Activated CD4-positive, alpha-beta memory T cell treated with anti-CD3 and anti-CD28 coated beads for 36 hours (primary cell): ENCODE measurements around the gene COX4I2. TPM values are rescaled to one million over a fixed set of nuclear protein-coding genes. Genes with fewer than 3 reads are reported as not detected.
"Not testable (repeated sequence)": the region's sequence is repeated elsewhere in the genome, so short reads cannot be mapped to it uniquely, and the experiment has no call there.

Experiments used
- CTCF ChIA-PET: fragments of 350-600 bp; sonication (Branson Sonifier 250); formaldehyde crosslinking; loops from one replicate; lab custom pipeline; 2021; ENCODE audit warnings: antibody characterized with exemption, inconsistent platforms; lab: Charles Lee
- POLR2A ChIA-PET: fragments of 350-600 bp; sonication (Branson Sonifier 250); formaldehyde crosslinking; loops from one replicate; lab custom pipeline; 2021; ENCODE audit warnings: antibody characterized with exemption; lab: Charles Lee
- DNase-seq: peaks from one replicate; pipeline ENCODE4 v3.0.0-alpha.2; 2020
- H3K27ac Mint-ChIP-seq: one replicate; pipeline ENCODE4 v1.8.0; 2021; ENCODE audit warnings: mixed read lengths
- H3K27me3 Mint-ChIP-seq: one replicate; pipeline ENCODE4 v1.8.0; 2021; ENCODE audit warnings: mixed read lengths
- H3K36me3 Mint-ChIP-seq: one replicate; pipeline ENCODE4 v1.8.0; 2021; ENCODE audit warnings: mixed read lengths
- H3K4me1 Mint-ChIP-seq: one replicate; pipeline ENCODE4 v1.8.0; 2021; ENCODE audit warnings: low read depth, mixed read lengths
- H3K4me3 Mint-ChIP-seq: one replicate; pipeline ENCODE4 v1.8.0; 2021; ENCODE audit warnings: mild to moderate bottlenecking, mixed read lengths
- H3K9me3 Mint-ChIP-seq: one replicate; pipeline ENCODE4 v1.8.0; 2021; ENCODE audit warnings: mixed read lengths
- intact Hi-C: fragments of 100-400 bp; cut with micrococcal nuclease; formaldehyde crosslinking; loops from one replicate; pipeline ENCODE4 v1.15.1; 2023
- total RNA-seq, 2 experiments: library from RNA; stranded (reverse); gene quantifications; one replicate each; pipeline ENCODE4 v1.2.3, GENCODE V29; 2021

COX4I2 gene
- total RNA-seq, 2 experiments from 2014 or later: not detected

DNA sequence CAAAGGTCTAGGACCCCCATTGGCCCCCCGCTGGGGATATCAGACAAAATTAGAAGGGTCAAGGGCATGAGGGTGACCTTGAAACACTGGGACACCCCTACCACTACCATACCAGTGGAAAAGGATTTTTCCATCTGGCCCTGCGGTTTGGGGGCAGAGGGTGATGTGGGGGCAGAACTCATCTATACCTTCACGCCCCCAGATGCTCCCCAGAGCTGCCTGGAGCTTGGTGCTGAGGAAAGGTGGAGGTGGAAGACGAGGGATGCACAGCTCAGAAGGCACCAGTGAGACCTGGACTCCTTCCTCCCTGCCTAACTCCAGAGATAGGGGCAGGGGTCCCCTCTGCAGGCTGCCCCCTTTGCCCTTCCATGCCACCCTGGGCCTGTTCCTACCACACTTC lies 1.1 kb downstream of the COX4I2 start:
- DNase-seq: no peak
- Mint-ChIP-seq H3K27me3 (peaks cover 1% of the 10 kb centered on the region), H3K4me1 (peaks cover 4% of the 10 kb centered on the region), H3K9me3 (no peaks in the 10 kb centered on the region), H3K4me3 (no peak overlapping the region), H3K36me3 (no peaks in the 10 kb centered on the region), H3K27ac (no peak overlapping the region)
- CTCF ChIA-PET: interaction anchor here (1.4 to 1.8 kb wide), 2 partner anchors 23 to 125 kb away, joined by 3 to 4 read pairs; no protein-coding TSS in a partner anchor
- intact Hi-C loops: no loop called here
- POLR2A ChIA-PET: no interaction called here

DNA sequence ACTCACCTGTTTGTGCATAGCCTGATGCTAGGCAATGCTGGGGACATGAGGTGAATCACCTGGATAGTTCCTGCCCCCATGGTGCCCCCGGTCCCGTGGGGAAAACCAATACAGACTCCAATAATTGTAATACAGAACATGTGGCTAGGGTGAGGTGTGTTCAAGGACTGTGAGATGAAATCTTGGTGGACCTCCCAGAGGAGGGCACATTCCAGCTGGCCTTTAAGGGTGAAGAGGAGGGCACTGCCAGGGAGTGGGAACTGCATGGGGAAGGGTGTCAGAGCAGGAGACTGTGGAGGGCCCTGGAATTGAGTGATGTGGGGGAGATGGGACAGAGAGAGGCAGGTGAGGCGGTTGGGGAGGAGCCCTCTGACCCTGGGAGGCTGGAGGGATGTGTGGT lies 2.5 kb downstream of the COX4I2 start:
- H3K9me3 Mint-ChIP-seq: no peaks in the 10 kb centered on the region

DNA sequence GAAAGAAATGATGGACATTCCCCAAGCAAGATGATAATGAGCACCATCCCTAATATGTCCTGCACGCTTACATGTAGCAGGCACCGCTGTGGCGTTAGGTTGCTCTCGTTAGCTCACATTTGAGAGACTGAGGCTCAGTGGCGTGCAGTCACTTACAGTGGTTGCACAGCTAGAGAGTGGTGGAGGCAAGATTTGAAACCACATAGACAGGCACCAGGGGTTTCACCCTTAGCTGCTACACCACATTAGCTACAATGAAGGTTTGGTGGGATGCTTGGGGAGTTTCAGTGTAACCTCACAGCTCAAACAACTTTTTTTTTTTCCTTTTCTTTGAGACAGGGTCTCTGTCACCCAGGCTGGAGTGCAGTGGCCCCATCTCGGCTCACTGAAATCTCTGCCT lies 3.7 kb downstream of the COX4I2 start:
- Mint-ChIP-seq H3K4me3 (no peak overlapping the region), H3K36me3 (no peaks in the 10 kb centered on the region), H3K4me1 (peaks cover 4% of the 10 kb centered on the region), H3K27me3 (peaks cover 1% of the 10 kb centered on the region), H3K9me3 (no peaks in the 10 kb centered on the region), H3K27ac (no peak overlapping the region)
- ChIA-PET CTCF (interaction anchor here (1.3 kb wide), 1 partner anchor 83 kb away, joined by 3 read pairs; no protein-coding TSS in a partner anchor), POLR2A (interaction anchor here (0.6 to 0.7 kb wide), 3 partner anchors 20 to 81 kb away, joined by 3 to 4 read pairs (median 3); partner anchors contain the start of gene BCL2L1)
- intact Hi-C loops: no loop called here
- DNase-seq: no peak

More for the DNA sequence above, 2.5 kb downstream of the COX4I2 start:
- intact Hi-C loops: no loop called here
- ChIA-PET CTCF (interaction anchor here (1.4 kb wide), 2 partner anchors 83 to 123 kb away, joined by 3 to 4 read pairs; no protein-coding TSS in a partner anchor), POLR2A (no interaction called here)
- Mint-ChIP-seq H3K4me1 (peaks cover 4% of the 10 kb centered on the region), H3K4me3 (no peak overlapping the region), H3K36me3 (no peaks in the 10 kb centered on the region), H3K27me3 (peaks cover 1% of the 10 kb centered on the region), H3K27ac (no peak overlapping the region)
- DNase-seq: no peak

DNA sequence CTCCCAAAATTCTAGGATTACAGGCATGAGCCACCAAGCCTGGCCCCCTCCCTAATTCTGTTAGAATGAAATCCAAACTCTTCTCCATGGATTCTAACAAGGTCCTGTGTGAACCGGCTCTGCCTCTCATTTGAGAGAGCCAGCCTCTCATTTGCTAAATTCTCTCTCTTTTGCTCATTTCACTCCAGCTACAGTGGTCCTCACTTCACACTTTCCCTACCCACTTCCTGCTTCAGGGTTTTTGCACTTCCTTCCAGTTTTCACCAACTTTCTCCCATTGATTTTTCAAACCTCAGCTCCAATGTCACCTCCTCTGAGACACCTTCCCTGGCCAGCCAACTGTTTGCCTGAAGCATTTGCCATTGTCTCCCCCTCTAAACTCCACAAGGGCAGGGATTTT lies 5.1 kb downstream of the COX4I2 start:
- Mint-ChIP-seq H3K4me1 (peaks cover 4% of the 10 kb centered on the region), H3K36me3 (no peaks in the 10 kb centered on the region), H3K9me3 (no peaks in the 10 kb centered on the region), H3K4me3 (no peak overlapping the region), H3K27ac (no peak overlapping the region), H3K27me3 (peaks cover 1% of the 10 kb centered on the region)
- DNase-seq: no peak
- intact Hi-C loops: no loop called here
- ChIA-PET CTCF (interaction anchor here (1.2 to 1.5 kb wide), 3 partner anchors 9 to 82 kb away, joined by 3 to 6 read pairs (median 4); no protein-coding TSS in a partner anchor), POLR2A (no interaction called here)

DNA sequence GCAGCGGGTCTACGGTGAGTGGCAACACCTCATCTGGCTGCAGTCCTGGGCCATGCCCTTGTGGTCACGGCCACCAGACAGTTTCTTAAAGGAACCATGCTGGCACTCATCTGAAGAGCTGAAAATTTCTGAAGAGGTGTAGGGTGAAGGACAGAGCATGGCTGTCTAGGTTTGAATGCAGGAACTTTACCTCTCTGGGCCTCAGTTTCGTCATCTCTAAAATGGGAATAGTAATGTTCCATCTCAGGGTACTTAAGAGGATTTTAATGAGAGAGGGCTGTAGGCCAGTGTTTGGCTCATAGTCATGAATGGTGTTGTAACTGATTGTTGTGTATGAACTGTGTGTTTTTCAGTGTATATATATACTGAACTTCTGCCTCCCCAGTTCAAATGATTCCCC lies 5.8 kb downstream of the COX4I2 start:
- CTCF ChIA-PET: interaction anchor here (0.6 to 1.7 kb wide), 4 partner anchors 9 to 80 kb away, joined by 3 to 6 read pairs (median 4); no protein-coding TSS in a partner anchor
- H3K36me3 Mint-ChIP-seq: no peaks in the 10 kb centered on the region
- H3K9me3 Mint-ChIP-seq: no peaks in the 10 kb centered on the region
- peaks cover 4% of the 10 kb centered on the region for H3K4me1 Mint-ChIP-seq
- H3K27me3 Mint-ChIP-seq: no peaks in the 10 kb centered on the region
- POLR2A ChIA-PET: no interaction called here
- no peak overlapping the region for H3K27ac Mint-ChIP-seq
- no peak overlapping the region for H3K4me3 Mint-ChIP-seq
- intact Hi-C loops: no loop called here
- DNase-seq: no peak

DNA sequence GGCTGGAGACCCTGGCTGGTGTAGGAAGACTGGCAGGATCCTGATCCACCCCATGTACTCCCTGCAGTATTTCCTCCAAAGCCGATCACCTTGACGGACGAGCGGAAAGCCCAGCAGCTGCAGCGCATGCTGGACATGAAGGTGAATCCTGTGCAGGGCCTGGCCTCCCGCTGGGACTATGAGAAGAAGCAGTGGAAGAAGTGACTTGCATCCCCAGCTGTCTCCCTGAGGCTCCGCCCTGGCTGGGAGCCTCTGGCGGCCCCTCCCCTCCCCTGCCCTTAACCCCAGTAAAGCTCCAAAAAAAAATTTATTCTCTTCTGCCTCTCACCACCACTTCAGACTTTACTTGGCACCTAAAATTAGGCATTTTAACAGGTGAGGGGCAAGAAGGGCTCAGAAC lies 7.0 kb downstream of the COX4I2 start:
- no peak for DNase-seq
- intact Hi-C loops: no loop called here
- POLR2A ChIA-PET: no interaction called here
- H3K36me3 Mint-ChIP-seq: no peaks in the 10 kb centered on the region
- H3K27ac Mint-ChIP-seq: no peak overlapping the region
- no peaks in the 10 kb centered on the region for H3K27me3 Mint-ChIP-seq
- CTCF ChIA-PET: interaction anchor here (0.8 to 1.7 kb wide), 4 partner anchors 10 to 75 kb away, joined by 3 to 4 read pairs (median 3); no protein-coding TSS in a partner anchor
- H3K4me1 Mint-ChIP-seq: peaks cover 4% of the 10 kb centered on the region
- no peaks in the 10 kb centered on the region for H3K9me3 Mint-ChIP-seq
- no peak overlapping the region for H3K4me3 Mint-ChIP-seq

DNA sequence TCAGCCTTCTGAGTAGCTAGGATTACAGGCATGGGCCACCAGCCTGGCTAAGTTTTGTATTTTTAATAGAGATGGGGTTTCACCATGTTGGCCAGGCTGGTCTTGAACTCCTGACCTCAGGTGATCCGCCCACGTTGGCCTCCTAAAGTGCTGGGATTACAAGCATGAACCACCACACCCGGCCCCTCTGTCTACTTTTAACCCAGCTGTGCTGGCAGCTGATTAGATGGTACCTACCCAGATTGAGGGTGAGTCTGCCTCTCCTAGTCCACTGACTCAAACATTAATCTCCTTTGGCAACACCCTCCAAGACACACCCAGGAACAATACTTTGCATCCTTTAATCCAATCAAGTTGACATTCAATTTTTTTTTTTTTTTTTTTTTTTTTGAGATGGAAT lies 10.4 kb downstream of the COX4I2 start:
- H3K4me3 Mint-ChIP-seq, H3K4me1 Mint-ChIP-seq, H3K27ac Mint-ChIP-seq, DNase-seq, intact Hi-C loops, H3K36me3 Mint-ChIP-seq, POLR2A ChIA-PET, H3K27me3 Mint-ChIP-seq, H3K9me3 Mint-ChIP-seq: not testable (repeated sequence)
- CTCF ChIA-PET: interaction anchor here (1.5 to 2.0 kb wide), 2 partner anchors 14 to 75 kb away, joined by 5 to 7 read pairs; no protein-coding TSS in a partner anchor

DNA sequence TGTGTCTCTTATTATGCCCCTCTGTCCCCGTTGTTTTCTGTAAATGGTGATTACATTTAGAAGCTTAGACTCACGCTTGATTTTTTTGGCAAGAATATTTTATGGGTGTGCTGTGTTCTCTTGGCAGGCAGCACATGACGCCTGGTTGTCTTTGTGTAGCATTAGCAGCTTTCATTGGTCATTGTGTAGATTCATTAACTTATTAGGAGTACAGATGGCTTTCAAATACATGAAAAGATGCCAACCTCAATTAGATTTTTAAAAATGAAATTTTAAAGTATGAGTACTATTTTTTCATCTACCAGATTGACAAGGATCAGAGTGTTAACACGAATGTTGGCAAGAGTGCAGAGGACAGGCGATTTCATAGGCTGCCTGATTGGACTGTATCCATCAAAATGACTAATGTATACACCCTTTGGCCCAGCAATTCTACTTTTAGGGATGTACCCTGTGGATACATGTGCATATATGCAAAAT lies 15.2 kb downstream of the COX4I2 start:
- ChIA-PET CTCF (interaction anchor here (1.5 to 3.3 kb wide), 3 partner anchors 19 to 71 kb away, joined by 4 to 17 read pairs (median 8); no protein-coding TSS in a partner anchor), POLR2A (no interaction called here)
- peaks cover 4% of the 10 kb centered on the region for H3K27me3 Mint-ChIP-seq
- no peak overlapping the region for H3K27ac Mint-ChIP-seq
- no peak overlapping the region for H3K4me3 Mint-ChIP-seq
- no peaks in the 10 kb centered on the region for H3K36me3 Mint-ChIP-seq
- no peaks in the 10 kb centered on the region for H3K4me1 Mint-ChIP-seq
- no peaks in the 10 kb centered on the region for H3K9me3 Mint-ChIP-seq
- intact Hi-C loops: no loop called here
- no peak for DNase-seq

DNA sequence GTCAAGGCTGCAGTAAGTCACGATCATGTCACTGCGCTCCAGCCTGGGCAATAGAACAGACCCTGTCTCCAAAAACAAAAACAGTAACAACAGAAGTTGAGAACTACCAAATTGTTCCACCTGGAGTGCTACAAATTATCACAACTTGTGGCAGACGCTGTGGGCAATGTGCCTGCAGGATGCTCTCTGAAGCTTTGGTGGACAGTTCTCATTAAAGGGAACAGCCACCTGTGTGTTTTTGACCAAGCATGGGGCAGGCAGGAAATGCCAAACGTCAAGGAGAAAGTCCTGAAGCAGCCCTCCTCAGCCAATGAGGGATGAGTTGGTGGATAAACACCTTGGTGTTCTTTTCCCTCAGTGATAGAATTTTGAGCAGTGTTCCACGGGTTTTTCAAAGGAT lies 15.8 kb downstream of the COX4I2 start:
- ChIA-PET CTCF (interaction anchor here (1.5 to 3.3 kb wide), 2 partner anchors 19 to 71 kb away, joined by 4 to 17 read pairs; no protein-coding TSS in a partner anchor), POLR2A (no interaction called here)
- H3K9me3 Mint-ChIP-seq: no peaks in the 10 kb centered on the region
- no peak for DNase-seq
- no peak overlapping the region for H3K4me3 Mint-ChIP-seq
- no peak overlapping the region for H3K27ac Mint-ChIP-seq
- no peaks in the 10 kb centered on the region for H3K4me1 Mint-ChIP-seq
- intact Hi-C loops: no loop called here
- H3K36me3 Mint-ChIP-seq: no peaks in the 10 kb centered on the region
- H3K27me3 Mint-ChIP-seq: peaks cover 4% of the 10 kb centered on the region

DNA sequence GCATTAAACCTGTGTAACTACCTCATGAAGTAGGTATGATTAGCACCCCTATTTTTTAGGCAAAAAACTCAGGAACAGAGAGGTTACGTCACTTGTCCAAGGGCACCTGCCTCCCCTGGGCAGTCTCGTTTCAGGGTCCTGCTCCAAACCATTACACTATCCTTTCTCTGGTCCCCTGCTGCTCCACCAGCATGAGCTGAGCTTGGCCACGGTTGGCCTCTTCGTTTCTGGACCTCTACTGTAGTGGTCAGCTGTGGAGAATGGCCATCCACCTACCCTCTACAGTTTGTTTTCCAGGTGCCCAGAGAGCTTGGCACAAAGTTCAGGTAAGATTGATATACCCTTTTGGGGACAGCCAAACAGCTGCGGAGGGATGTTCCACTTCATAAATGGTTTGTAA lies 16.8 kb downstream of the COX4I2 start:
- DNase-seq: no peak
- intact Hi-C loops: no loop called here
- ChIA-PET CTCF (interaction anchor here (3.3 kb wide), 1 partner anchor 70 kb away, joined by 17 read pairs; no protein-coding TSS in a partner anchor), POLR2A (interaction anchor here (1.2 kb wide), 1 partner anchor 68 kb away, joined by 3 read pairs; the partner anchor contains the start of gene BCL2L1)
- H3K4me3 Mint-ChIP-seq: no peak overlapping the region
- H3K27me3 Mint-ChIP-seq: peaks cover 4% of the 10 kb centered on the region
- no peaks in the 10 kb centered on the region for H3K36me3 Mint-ChIP-seq
- no peak overlapping the region for H3K27ac Mint-ChIP-seq
- no peaks in the 10 kb centered on the region for H3K9me3 Mint-ChIP-seq
- H3K4me1 Mint-ChIP-seq: no peaks in the 10 kb centered on the region

DNA sequence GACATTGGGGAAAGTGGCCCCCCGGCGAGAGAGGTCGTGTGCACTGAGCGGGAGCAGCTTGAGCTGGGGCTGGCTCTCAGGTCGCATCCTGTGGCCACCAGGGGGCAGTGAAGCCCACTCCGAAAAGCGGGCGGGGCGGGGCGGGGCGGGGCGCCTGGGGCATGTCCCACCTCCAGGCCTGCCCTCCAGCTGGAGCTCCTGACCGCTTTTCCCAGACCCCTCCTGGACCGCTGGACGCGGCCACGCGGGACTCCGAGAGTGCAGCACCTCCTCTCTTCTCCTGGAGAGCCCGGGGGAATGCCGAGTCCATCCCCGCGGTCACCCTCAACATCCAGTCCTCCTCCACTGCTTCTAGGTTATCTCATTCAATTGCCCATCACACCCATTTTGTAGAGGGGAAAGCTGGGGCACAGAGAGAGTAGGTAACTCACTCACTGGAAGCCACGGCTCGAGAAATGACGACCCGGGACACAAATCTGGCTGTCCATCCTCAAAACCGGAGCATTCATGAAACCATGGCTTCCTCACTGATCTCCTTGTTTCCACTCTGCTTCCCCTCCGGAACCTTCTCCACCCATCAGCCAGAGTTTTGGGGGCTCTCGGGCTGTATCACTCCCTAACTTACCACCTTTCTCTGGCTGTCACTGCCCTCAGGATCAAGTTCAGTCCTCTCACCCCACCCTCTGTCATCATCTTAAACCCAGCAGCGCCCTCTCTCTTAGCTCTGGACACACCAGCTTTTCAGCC lies 24.1 kb downstream of the COX4I2 start:
- peak; percentile 85 for DNase-seq
- no peaks in the 10 kb centered on the region for H3K27me3 Mint-ChIP-seq
- ChIA-PET CTCF (interaction anchor here (0.7 to 9.9 kb wide), 35 partner anchors 11 to 161 kb away, joined by 3 to 417 read pairs (median 5); partner anchors contain the start of genes BCL2L1, COX4I2 and TPX2), POLR2A (interaction anchor here (1.1 to 3.4 kb wide), 8 partner anchors 12 to 61 kb away, joined by 3 to 48 read pairs (median 6); partner anchors contain the start of gene BCL2L1)
- peak overlapping the region; percentile 60 for H3K4me3 Mint-ChIP-seq
- intact Hi-C loops: loop anchor here (1.0 kb wide), 2 partner anchors 14 to 62 kb away; no protein-coding TSS in a partner anchor
- H3K27ac Mint-ChIP-seq: peak overlapping the region; percentile 70
- H3K4me1 Mint-ChIP-seq: peaks cover 47% of the 10 kb centered on the region
- H3K9me3 Mint-ChIP-seq: no peaks in the 10 kb centered on the region
- H3K36me3 Mint-ChIP-seq: peaks cover 29% of the 10 kb centered on the region
